ACC112 (cell line): ENCODE results near the gene PARVG.

Experiments
- H2AFZ ChIP-seq: fragments of 200-600 bp; sonication (generic); one replicate; pipeline ENCODE4 v1.6.0; 2017; ENCODE audit warnings: antibody characterized with exemption, low read length; ENCODE audit not compliant: unreplicated experiment
- H3K27ac ChIP-seq: fragments of 200-600 bp; sonication (generic); 2 replicates; pipeline ENCODE4 v1.5.1; 2014; ENCODE audit warnings: low read depth, mild to moderate bottlenecking, antibody characterized with exemption, low read length, moderate library complexity
- H3K27me3 ChIP-seq: fragments of 200-600 bp; sonication (generic); 2 replicates; pipeline ENCODE4 v1.6.1; 2014; ENCODE audit warnings: mild to moderate bottlenecking, antibody characterized with exemption, low read length, moderate library complexity, mixed read lengths; ENCODE audit not compliant: insufficient read depth
- H3K36me3 ChIP-seq: fragments of 200-600 bp; sonication (generic); 2 replicates; pipeline ENCODE4 v1.6.1; 2016; ENCODE audit warnings: mild to moderate bottlenecking, antibody characterized with exemption, low read length, moderate library complexity, mixed read lengths; ENCODE audit not compliant: insufficient read depth
- H3K4me1 ChIP-seq: fragments of 200-600 bp; sonication (generic); one replicate; pipeline ENCODE4 v1.6.1; 2016; ENCODE audit warnings: low read length, mixed read lengths; ENCODE audit not compliant: insufficient read depth, unreplicated experiment, control insufficient read depth
- H3K4me3 ChIP-seq: fragments of 200-600 bp; sonication (generic); 2 replicates; pipeline ENCODE4 v1.5.1; 2014; ENCODE audit warnings: mild to moderate bottlenecking, low read depth, low read length
- H3K79me2 ChIP-seq: fragments of 200-600 bp; sonication (generic); one replicate; pipeline ENCODE4 v1.6.0; 2016; ENCODE audit warnings: low read length; ENCODE audit not compliant: control insufficient read depth, unreplicated experiment, insufficient read depth

Gene PARVG

GRCh38 chr22:44196241-44196640 lies 15.5 kb downstream of the PARVG start:
- Histone ChIP-seq H2AFZ (no peak overlapping the region), H3K27ac (no peak overlapping the region), H3K79me2 (no peaks in the 10 kb centered on the region), H3K4me1 (no peaks in the 10 kb centered on the region), H3K4me3 (no peak overlapping the region), H3K27me3 (peaks cover 12% of the 10 kb centered on the region), H3K36me3 (no peaks in the 10 kb centered on the region)

GRCh38 chr22:44196731-44197131 lies 16.0 kb downstream of the PARVG start:
- no peak overlapping the region for H2AFZ ChIP-seq
- H3K79me2 ChIP-seq: no peaks in the 10 kb centered on the region
- no peaks in the 10 kb centered on the region for H3K4me1 ChIP-seq
- H3K27me3 ChIP-seq: peaks cover 12% of the 10 kb centered on the region
- H3K27ac ChIP-seq: no peak overlapping the region
- H3K4me3 ChIP-seq: no peak overlapping the region
- no peaks in the 10 kb centered on the region for H3K36me3 ChIP-seq

- Histone ChIP-seq H2AFZ (no peak overlapping the region), H3K4me1 (no peaks in the 10 kb centered on the region), H3K27me3 (peaks cover 12% of the 10 kb centered on the region), H3K4me3 (no peak overlapping the region), H3K79me2 (no peaks in the 10 kb centered on the region), H3K27ac (no peak overlapping the region), H3K36me3 (no peaks in the 10 kb centered on the region)
Observed at GRCh38 chr22:44197271-44197670, 16.5 kb downstream of the PARVG start.

- no peak overlapping the region for H2AFZ ChIP-seq
- H3K4me1 ChIP-seq: no peaks in the 10 kb centered on the region
- no peak overlapping the region for H3K4me3 ChIP-seq
- H3K36me3 ChIP-seq: no peaks in the 10 kb centered on the region
- no peak overlapping the region for H3K27ac ChIP-seq
- peaks cover 6% of the 10 kb centered on the region for H3K27me3 ChIP-seq
- no peaks in the 10 kb centered on the region for H3K79me2 ChIP-seq
Observed at GRCh38 chr22:44199164-44199563, 18.4 kb downstream of the PARVG start.

GRCh38 chr22:44199866-44200265 lies 19.1 kb downstream of the PARVG start:
- no peaks in the 10 kb centered on the region for H3K4me1 ChIP-seq
- H3K27me3 ChIP-seq: peaks cover 3% of the 10 kb centered on the region
- H2AFZ ChIP-seq: no peak overlapping the region
- no peaks in the 10 kb centered on the region for H3K79me2 ChIP-seq
- H3K4me3 ChIP-seq: no peak overlapping the region
- no peaks in the 10 kb centered on the region for H3K36me3 ChIP-seq
- no peak overlapping the region for H3K27ac ChIP-seq

- no peak overlapping the region for H2AFZ ChIP-seq
- H3K27ac ChIP-seq: no peak overlapping the region
- H3K4me3 ChIP-seq: no peak overlapping the region
- H3K36me3 ChIP-seq: no peaks in the 10 kb centered on the region
- H3K27me3 ChIP-seq: no peaks in the 10 kb centered on the region; the same call in 1 of the 2 replicates
- no peaks in the 10 kb centered on the region for H3K4me1 ChIP-seq
- H3K79me2 ChIP-seq: no peaks in the 10 kb centered on the region
Observed at GRCh38 chr22:44200451-44200850, 19.7 kb downstream of the PARVG start.

- Histone ChIP-seq H3K4me3 (no peak overlapping the region), H2AFZ (no peak overlapping the region), H3K36me3 (no peaks in the 10 kb centered on the region), H3K4me1 (no peaks in the 10 kb centered on the region), H3K79me2 (no peaks in the 10 kb centered on the region), H3K27ac (no peak overlapping the region), H3K27me3 (no peaks in the 10 kb centered on the region; the same call in 1 of the 2 replicates)
Observed at GRCh38 chr22:44200855-44201550, 20.3 kb downstream of the PARVG start.

- Histone ChIP-seq H3K4me3 (no peak overlapping the region), H3K27ac (no peak overlapping the region), H2AFZ (no peak overlapping the region), H3K36me3 (no peaks in the 10 kb centered on the region), H3K27me3 (no peaks in the 10 kb centered on the region; the same call in 1 of the 2 replicates), H3K79me2 (no peaks in the 10 kb centered on the region), H3K4me1 (no peaks in the 10 kb centered on the region)
Observed at GRCh38 chr22:44201665-44202064, 20.9 kb downstream of the PARVG start.

GRCh38 chr22:44202261-44202789 lies 21.6 kb downstream of the PARVG start:
- Histone ChIP-seq H3K27ac (no peak overlapping the region), H3K4me1 (no peaks in the 10 kb centered on the region), H2AFZ (no peak overlapping the region)

GRCh38 chr22:44203203-44203602 lies 22.5 kb downstream of the PARVG start:
- no peak overlapping the region for H3K27ac ChIP-seq
- no peaks in the 10 kb centered on the region for H3K4me1 ChIP-seq
- no peaks in the 10 kb centered on the region for H3K27me3 ChIP-seq
- no peaks in the 10 kb centered on the region for H3K36me3 ChIP-seq
- no peaks in the 10 kb centered on the region for H3K79me2 ChIP-seq
- H3K4me3 ChIP-seq: no peak overlapping the region
- no peak overlapping the region for H2AFZ ChIP-seq

More at GRCh38 chr22:44202261-44202789, 21.6 kb downstream of the PARVG start:
- Histone ChIP-seq H3K36me3 (no peaks in the 10 kb centered on the region), H3K27me3 (no peaks in the 10 kb centered on the region), H3K79me2 (no peaks in the 10 kb centered on the region), H3K4me3 (no peak overlapping the region)
